Keratinocyte (primary cell): Measurements from ENCODE around the gene HHIPL2. TPM values are rescaled to one million over a fixed set of nuclear protein-coding genes. Genes with fewer than 3 reads are reported as not detected.

Source experiments
- DNase-seq: peaks from one replicate; pipeline ENCODE4 v3.0.0-alpha.2; 2011; ENCODE audit warnings: low read depth, missing footprints, low spot score
- FAIRE-seq: peaks from 2 replicates; lab custom pipeline; 2011; peaks lifted over from hg19 to GRCh38; lab: Jason Lieb, UNC
- H2AFZ ChIP-seq: 2 replicates; pipeline ENCODE4 v1.6.0; 2012; ENCODE audit warnings: low read length, control low read depth, inconsistent platforms; ENCODE audit not compliant: control insufficient read depth
- H3K27ac ChIP-seq: 2 replicates; pipeline ENCODE4 v1.5.1; 2011; ENCODE audit warnings: low read length; ENCODE audit not compliant: control insufficient read depth, insufficient read depth
- H3K27me3 ChIP-seq: 3 replicates; pipeline ENCODE4 v1.6.0; 2011; ENCODE audit warnings: low read length; ENCODE audit not compliant: control insufficient read depth, insufficient read depth; ENCODE audit errors: extremely low read depth
- H3K36me3 ChIP-seq, 2 experiments: 2 replicates in 1 of 2; 3 replicates in 1 of 2; pipeline ENCODE4 v1.5.1; 2011; ENCODE audit warnings: low read length in 2 of 2, mild to moderate bottlenecking in 1 of 2; ENCODE audit not compliant: control insufficient read depth in 2 of 2, insufficient read depth in 2 of 2; ENCODE audit errors: extremely low read depth in 1 of 2
- H3K4me1 ChIP-seq: 3 replicates; pipeline ENCODE4 v1.5.1; 2011; ENCODE audit warnings: low read length; ENCODE audit not compliant: control insufficient read depth, insufficient read depth; ENCODE audit errors: extremely low read depth
- H3K4me2 ChIP-seq: 3 replicates; pipeline ENCODE4 v1.6.0; 2011; ENCODE audit warnings: low read depth, low read length; ENCODE audit not compliant: control insufficient read depth, insufficient read depth; ENCODE audit errors: extremely low read depth
- H3K4me3 ChIP-seq, 3 experiments: fragments of 200-600 bp in 1 of 3; sonication (generic) in 1 of 3; 2 replicates in 2 of 3; 3 replicates in 1 of 3; pipeline ENCODE4 v1.5.1; 2011 to 2016; ENCODE audit warnings: low read length in 3 of 3, mild to moderate bottlenecking in 3 of 3, control low read depth in 2 of 3, inconsistent platforms in 1 of 3, low read depth in 1 of 3, mixed read lengths in 1 of 3, mixed run types in 1 of 3, moderate library complexity in 1 of 3; ENCODE audit not compliant: control insufficient read depth in 2 of 3, insufficient read depth in 2 of 3; ENCODE audit errors: extremely low read depth in 1 of 3
- H3K79me2 ChIP-seq: 2 replicates; pipeline ENCODE4 v1.6.0; 2012; ENCODE audit warnings: low read length; ENCODE audit not compliant: control insufficient read depth, insufficient read depth
- H3K9ac ChIP-seq: 3 replicates; pipeline ENCODE4 v1.6.0; 2011; ENCODE audit warnings: low read length; ENCODE audit not compliant: control insufficient read depth, insufficient read depth; ENCODE audit errors: extremely low read depth
- H3K9me1 ChIP-seq: 3 replicates; pipeline ENCODE4 v1.6.0; 2011; ENCODE audit warnings: low read length; ENCODE audit not compliant: control insufficient read depth, insufficient read depth; ENCODE audit errors: extremely low read depth
- H3K9me3 ChIP-seq: 2 replicates; pipeline ENCODE4 v1.5.1; 2012; ENCODE audit warnings: low read depth, low read length; ENCODE audit not compliant: control insufficient read depth
- H4K20me1 ChIP-seq: 3 replicates; pipeline ENCODE4 v1.6.0; 2011; ENCODE audit warnings: low read length; ENCODE audit not compliant: control insufficient read depth, insufficient read depth; ENCODE audit errors: extremely low read depth
- CTCF ChIP-seq, 3 experiments: IDR thresholded peaks in 1 of 3; conservative IDR thresholded peaks in 1 of 3; optimal IDR thresholded peaks in 1 of 3; 2 replicates in 2 of 3; 3 replicates in 1 of 3; pipeline versions ENCODE3 to v1.5.1; 2011; ENCODE audit warnings: low read length in 3 of 3, mild to moderate bottlenecking in 3 of 3, moderate library complexity in 2 of 3, control low read depth in 1 of 3, inconsistent platforms in 1 of 3; ENCODE audit not compliant: insufficient read depth in 2 of 3; ENCODE audit errors: extremely low read depth in 1 of 3
- EZH2 ChIP-seq: IDR thresholded peaks from one replicate; pipeline ENCODE4 v1.6.1; 2012; ENCODE audit warnings: inconsistent platforms, mild to moderate bottlenecking, low read length, moderate library complexity
- dilution Hi-C: fragments of 300-500 bp; cut with MboI; formaldehyde crosslinking; loops from one replicate; pipeline ENCODE4 v1.7.0; 2020; ENCODE audit warnings: low sequenced_read_pairs; ENCODE audit not compliant: extremely low pct_ligation_motif_present
- polyA plus RNA-seq, 5 experiments: library from polyadenylated mRNA; depleted of rRNA in 3 of 5; stranded (reverse) in 3 of 5; stranded (forward) in 1 of 5; unstranded in 1 of 5; fragments of >200 nt; gene quantifications; 1 replicate in 1 of 5; 2 replicates in 3 of 5; 3 replicates in 1 of 5; pipeline versions ENCODE4 v1.2.1 to v1.2.3, GENCODE V29; 2011 to 2012; ENCODE audit warnings: missing spikeins in 2 of 5, low read depth in 1 of 5, low replicate concordance in 1 of 5

HHIPL2 gene
- polyA plus RNA-seq, 1 donor (not counting 4 experiments of a cell fraction or from before 2014, with no cell fraction given), result 0.16 TPM

- no peaks in the 10 kb centered on the region for H3K9me1 ChIP-seq
- no peak overlapping the region for H3K9ac ChIP-seq
- H3K27ac ChIP-seq, result no peak overlapping the region
- no peaks in the 10 kb centered on the region for H3K27me3 ChIP-seq
- no peaks in the 10 kb centered on the region for H3K79me2 ChIP-seq
- peaks cover 2 to 6% of the 10 kb centered on the region in 2 experiments for H3K36me3 ChIP-seq
- no peak for FAIRE-seq
- no peaks in the 10 kb centered on the region for H3K9me3 ChIP-seq
- H3K4me1 ChIP-seq, result no peaks in the 10 kb centered on the region
- no peak for DNase-seq
- no peaks in the 10 kb centered on the region for H4K20me1 ChIP-seq
- no peak overlapping the region for H3K4me3 ChIP-seq
- H2AFZ ChIP-seq, result no peak overlapping the region
- dilution Hi-C loops, result no loop called here
- H3K4me2 ChIP-seq, result no peak overlapping the region
- TF ChIP-seq CTCF (optimal IDR thresholded peaks at IDR 0.05 in 1 of 3, IDR thresholded peaks at IDR 0.05 in 1 of 3, conservative IDR thresholded peaks at IDR 0.05 in 1 of 3; ENCODE audit: extremely low read depth in 1 of 3, insufficient read depth in 2 of 3, low read length in 3 of 3) (no peak), EZH2 (no peak)
These were observed 8.2 kb upstream of the HHIPL2 start for GRCh38 chr1:222555992-222556615.

- no peak overlapping the region for H3K4me2 ChIP-seq
- H3K4me3 ChIP-seq, result no peak overlapping the region
- DNase-seq (no peak), FAIRE-seq (no peak)
- H3K79me2 ChIP-seq, result no peaks in the 10 kb centered on the region
- no peak overlapping the region for H3K27ac ChIP-seq
- H3K4me1 ChIP-seq, result no peaks in the 10 kb centered on the region
- H3K27me3 ChIP-seq, result no peaks in the 10 kb centered on the region
- no peak overlapping the region for H2AFZ ChIP-seq
- H3K9me1 ChIP-seq, result no peaks in the 10 kb centered on the region
- TF ChIP-seq EZH2, result no peak
- TF ChIP-seq CTCF (optimal IDR thresholded peaks at IDR 0.05 in 1 of 3, IDR thresholded peaks at IDR 0.05 in 1 of 3, conservative IDR thresholded peaks at IDR 0.05 in 1 of 3; ENCODE audit: extremely low read depth in 1 of 3, insufficient read depth in 2 of 3, low read length in 3 of 3), result no peak
- no peak overlapping the region for H3K9ac ChIP-seq
- H3K9me3 ChIP-seq, result no peaks in the 10 kb centered on the region
- H4K20me1 ChIP-seq, result no peaks in the 10 kb centered on the region
- H3K36me3 ChIP-seq, result peaks cover 2 to 4% of the 10 kb centered on the region in 2 experiments
- dilution Hi-C loops, result no loop called here
These were observed 6.3 kb upstream of the HHIPL2 start for GRCh38 chr1:222554177-222554576.
